Testis (tissue), 2 donors: ENCODE measurements around the gene ZNF18.

Source experiments
- CTCF ChIP-seq, 3 experiments: fragments of 450-650 bp in 2 of 3; fragments of 200-600 bp in 1 of 3; sonication (generic) in 1 of 3; IDR thresholded peaks; one replicate each; pipeline ENCODE4 v1.5.1; 2016 to 2019; ENCODE audit warnings: antibody characterized with exemption in 3 of 3, mild to moderate bottlenecking in 2 of 3, moderate library complexity in 1 of 3
- POLR2A ChIP-seq: fragments of 450-650 bp; IDR thresholded peaks from one replicate; pipeline ENCODE4 v1.6.1; 2017; ENCODE audit warnings: antibody characterized with exemption, mild to moderate bottlenecking, moderate library complexity

- TF ChIP-seq CTCF (IDR thresholded peaks at IDR 0.05) (no peak), POLR2A (no peak)
Observed at GRCh38 chr17:11950771-11951519, 46.3 kb downstream of the ZNF18 start.
